Upper lobe of left lung (tissue), 6 donors: ENCODE measurements around the gene N4BP2. TPM values are rescaled to one million over a fixed set of nuclear protein-coding genes. Genes with fewer than 3 reads are reported as not detected.

ENCODE experiments used
- ATAC-seq, 2 donors: fragments of 200-7000 bp; cut with Tn5 transposase; one replicate each; pipeline ENCODE4 v1.9.1; 2022; ENCODE audit warnings: mild to moderate bottlenecking in 2 of 2, moderate library complexity in 2 of 2; ENCODE audit not compliant: low FRiP score in 2 of 2
- DNase-seq, 2 donors: peaks; one replicate each; pipeline ENCODE4 v3.0.0-alpha.2; 2019 to 2020
- H3K27ac ChIP-seq, 4 donors: fragments of 200-600 bp; sonication (generic); one replicate each; pipeline ENCODE4 v1.5.1; 2016 to 2019
- H3K27me3 ChIP-seq, 4 donors: fragments of 200-600 bp; sonication (generic); one replicate each; pipeline ENCODE4 v1.5.1; 2017 to 2019
- H3K36me3 ChIP-seq, 4 donors: fragments of 200-600 bp; sonication (generic); one replicate each; pipeline ENCODE4 v1.5.1; 2016 to 2019
- H3K4me1 ChIP-seq, 4 donors: fragments of 200-600 bp; sonication (generic); one replicate each; pipeline ENCODE4 v1.5.1; 2018 to 2019
- H3K4me3 ChIP-seq, 4 donors: fragments of 200-600 bp; sonication (generic); one replicate each; pipeline ENCODE4 v1.5.1; 2017 to 2019; ENCODE audit warnings: mild to moderate bottlenecking in 2 of 4, moderate library complexity in 1 of 4
- H3K9me3 ChIP-seq, 4 donors: fragments of 200-600 bp; sonication (generic); one replicate each; pipeline ENCODE4 v1.5.1; 2018 to 2019
- EP300 ChIP-seq, 4 donors: sonication (generic); formaldehyde crosslinking; IDR thresholded peaks; one replicate each; pipeline ENCODE4 v1.5.1; 2017; ENCODE audit warnings: antibody characterized with exemption in 4 of 4, control low read depth in 2 of 4
- POLR2A ChIP-seq, 4 donors: fragments of 450-650 bp; IDR thresholded peaks; one replicate each; pipeline ENCODE4 v1.5.1; 2016 to 2017; ENCODE audit warnings: antibody characterized with exemption in 4 of 4, mild to moderate bottlenecking in 2 of 4
- POLR2AphosphoS5 ChIP-seq, 2 donors: sonication (generic); formaldehyde crosslinking; IDR thresholded peaks; one replicate each; pipeline ENCODE4 v1.5.1; 2017; ENCODE audit warnings: antibody characterized with exemption in 2 of 2
- WGBS, 2 donors: methylation state at CpG; one replicate each; pipeline ENCODE4 v1.1.5; 2017 to 2018; 5-methylcytosine and 5-hydroxymethylcytosine counted together
- total RNA-seq, 6 donors: library from RNA; depleted of rRNA in 4 of 6; stranded (reverse); fragments of >200 nt in 4 of 6; gene quantifications; one replicate each; pipeline versions ENCODE4 v1.1.0 to v1.2.1, GENCODE V29; 2016 to 2021
- TF ChIP-seq, protein P1 (sequence below), 6 experiments: fragments of 450-650 bp in 4 of 6; fragments of 200-600 bp in 2 of 6; sonication (generic) in 2 of 6; IDR thresholded peaks; one replicate each; pipeline ENCODE4 v1.5.1; 2016 to 2019; ENCODE audit warnings: antibody characterized with exemption in 6 of 6
- donor health status: DM: no; HTN: no; CAD: no; lungs with moderate emphysema.
- donor health status: DM: no; HTN: yes; CAD: no; lungs with severe emphysema.

The N4BP2 gene
- total RNA-seq, 6 donors from 2014 or later, result 7.1 to 29.3 (median 9.1) TPM

- DNase-seq, result no peak
These were observed 138.0 kb downstream of the N4BP2 start for GRCh38 chr4:40194602-40195161.

DNA sequence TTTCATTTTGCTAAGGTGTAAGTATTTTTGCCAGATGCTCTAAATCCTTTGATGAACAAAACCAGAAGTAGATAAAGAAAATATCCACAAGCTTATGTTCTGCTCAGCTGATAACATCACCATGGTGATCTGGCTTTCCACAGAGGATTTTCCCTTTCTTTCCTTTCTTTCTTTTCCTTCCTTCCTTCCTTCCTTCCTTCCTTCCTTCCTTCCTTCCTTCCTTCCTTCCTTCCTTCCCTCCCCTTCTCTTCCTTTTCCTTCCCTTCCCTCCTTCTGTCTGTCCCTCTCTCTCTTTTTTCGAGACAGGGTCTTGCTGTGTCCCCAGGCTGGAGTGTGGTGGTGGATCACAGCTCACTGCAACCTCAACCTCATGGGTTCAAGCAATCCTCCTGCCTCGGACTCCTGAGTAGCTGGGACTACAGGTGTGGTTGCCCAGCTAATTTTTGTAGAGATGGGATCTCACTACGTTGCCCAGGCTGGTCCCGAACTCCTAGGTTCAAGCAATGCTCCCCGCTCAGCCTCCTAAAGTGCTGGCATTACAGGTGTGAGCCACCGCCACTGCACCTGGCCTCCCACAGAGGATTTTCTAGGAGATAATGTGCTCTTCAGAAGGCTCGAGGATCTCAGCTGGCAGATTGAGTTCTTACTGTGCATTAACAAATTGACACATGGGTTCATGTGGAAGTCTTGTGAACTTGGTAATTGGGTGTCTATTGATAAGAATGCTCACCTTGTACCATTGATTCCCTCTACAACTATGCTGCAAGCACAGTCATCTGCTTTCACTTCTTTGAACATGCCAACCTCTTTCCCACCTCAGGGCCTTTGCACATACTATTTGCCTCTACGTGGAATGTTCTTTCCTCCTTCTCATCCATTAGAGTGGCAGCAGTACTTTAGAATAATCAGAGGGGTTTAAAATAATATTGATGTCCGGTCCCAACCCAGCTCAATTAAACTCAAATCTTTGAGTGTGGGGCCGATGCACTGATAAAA is 138.8 kb downstream of the N4BP2 start:
- Histone ChIP-seq H3K27me3 (no peaks in the 10 kb centered on the region), H3K36me3 (no peaks in the 10 kb centered on the region), H3K4me3 (no peak overlapping the region), H3K9me3 (no peaks in the 10 kb centered on the region), H3K4me1 (peaks cover 0 to 5% (median 0%) of the 10 kb centered on the region in 4 donors), H3K27ac (peak overlapping the region in 2 of 4 donors; percentile 45 to 52)
- TF ChIP-seq, protein P1, sequence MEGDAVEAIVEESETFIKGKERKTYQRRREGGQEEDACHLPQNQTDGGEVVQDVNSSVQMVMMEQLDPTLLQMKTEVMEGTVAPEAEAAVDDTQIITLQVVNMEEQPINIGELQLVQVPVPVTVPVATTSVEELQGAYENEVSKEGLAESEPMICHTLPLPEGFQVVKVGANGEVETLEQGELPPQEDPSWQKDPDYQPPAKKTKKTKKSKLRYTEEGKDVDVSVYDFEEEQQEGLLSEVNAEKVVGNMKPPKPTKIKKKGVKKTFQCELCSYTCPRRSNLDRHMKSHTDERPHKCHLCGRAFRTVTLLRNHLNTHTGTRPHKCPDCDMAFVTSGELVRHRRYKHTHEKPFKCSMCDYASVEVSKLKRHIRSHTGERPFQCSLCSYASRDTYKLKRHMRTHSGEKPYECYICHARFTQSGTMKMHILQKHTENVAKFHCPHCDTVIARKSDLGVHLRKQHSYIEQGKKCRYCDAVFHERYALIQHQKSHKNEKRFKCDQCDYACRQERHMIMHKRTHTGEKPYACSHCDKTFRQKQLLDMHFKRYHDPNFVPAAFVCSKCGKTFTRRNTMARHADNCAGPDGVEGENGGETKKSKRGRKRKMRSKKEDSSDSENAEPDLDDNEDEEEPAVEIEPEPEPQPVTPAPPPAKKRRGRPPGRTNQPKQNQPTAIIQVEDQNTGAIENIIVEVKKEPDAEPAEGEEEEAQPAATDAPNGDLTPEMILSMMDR (IDR thresholded peaks at IDR 0.05), result no peak
- TF ChIP-seq EP300 (IDR thresholded peaks at IDR 0.05) (no peak), POLR2AphosphoS5 (IDR thresholded peaks at IDR 0.05) (no peak), POLR2A (IDR thresholded peaks at IDR 0.05) (no peak)
- 92 to 95% methylated on average over 10 of the region's 10 CpGs for WGBS, 2 donors
- ATAC-seq, result no peak
- DNase-seq, result no peak

More at GRCh38 chr4:40194602-40195161, 138.0 kb downstream of the N4BP2 start:
- no peak for ATAC-seq
- Histone ChIP-seq H3K27me3 (no peaks in the 10 kb centered on the region), H3K27ac (peak overlapping the region in 2 of 4 donors; percentile 45 to 52), H3K36me3 (no peaks in the 10 kb centered on the region), H3K4me3 (no peak overlapping the region), H3K9me3 (no peaks in the 10 kb centered on the region), H3K4me1 (peaks cover 0 to 5% (median 0%) of the 10 kb centered on the region in 4 donors)
- TF ChIP-seq POLR2A (IDR thresholded peaks at IDR 0.05), result peak in 1 of 4 donors; percentile 54
- no peak for TF ChIP-seq POLR2AphosphoS5 (IDR thresholded peaks at IDR 0.05)
- TF ChIP-seq EP300 (IDR thresholded peaks at IDR 0.05), result no peak
- TF ChIP-seq, protein P1 (IDR thresholded peaks at IDR 0.05), result no peak
- 50 to 53% methylated on average over 14 of the region's 14 CpGs for WGBS, 2 donors

- 85 to 89% methylated on average over 8 of the region's 8 CpGs for WGBS, 2 donors
- H3K27me3 ChIP-seq, result no peaks in the 10 kb centered on the region
- no peaks in the 10 kb centered on the region for H3K36me3 ChIP-seq
- peaks cover 0 to under 1% (median 0%) of the 10 kb centered on the region in 4 donors for H3K4me1 ChIP-seq
- H3K27ac ChIP-seq, result peak overlapping the region in 2 of 4 donors; percentile 75 to 79
- DNase-seq, result no peak
- TF ChIP-seq POLR2A (IDR thresholded peaks at IDR 0.05) (no peak), POLR2AphosphoS5 (IDR thresholded peaks at IDR 0.05) (no peak), EP300 (IDR thresholded peaks at IDR 0.05) (no peak)
- TF ChIP-seq, protein P1 (IDR thresholded peaks at IDR 0.05), result no peak
- no peaks in the 10 kb centered on the region for H3K9me3 ChIP-seq
- peak overlapping the region in 1 of 4 donors; percentile 30 for H3K4me3 ChIP-seq
- ATAC-seq, result no peak
These were observed 139.6 kb downstream of the N4BP2 start for GRCh38 chr4:40196272-40196671.

GRCh38 chr4:40196724-40197281 is 140.2 kb downstream of the N4BP2 start, which contains the start of gene RHOH:
RHOH (plus strand) TSS chr4:40197031; CDS start chr4:40243387, 46,356 bp downstream.
- ATAC-seq, result peak in 1 of 2 donors; percentile 9
- 41 to 49% methylated on average over 14 of the region's 14 CpGs for WGBS, 2 donors
- Histone ChIP-seq H3K27me3 (no peaks in the 10 kb centered on the region), H3K4me1 (no peaks in the 10 kb centered on the region), H3K9me3 (no peaks in the 10 kb centered on the region), H3K27ac (peak within 1 kb of the TSS; percentile 16 to 79 (median 71)), H3K36me3 (no peaks in the 10 kb centered on the region), H3K4me3 (peak within 1 kb of the TSS in 3 of 4 donors; percentile 24 to 39 (median 30))
- DNase-seq, result no peak
- TF ChIP-seq POLR2AphosphoS5 (IDR thresholded peaks at IDR 0.05) (peak in 1 of 2 donors; percentile 30), EP300 (IDR thresholded peaks at IDR 0.05) (no peak), POLR2A (IDR thresholded peaks at IDR 0.05) (peak in 1 of 4 donors; percentile 58)
- TF ChIP-seq, protein P1 (IDR thresholded peaks at IDR 0.05), result no peak
